Psoas muscle (tissue), 8 donors: Measurements from ENCODE around the gene WWC1. TPM values are rescaled to one million over a fixed set of nuclear protein-coding genes. Genes with fewer than 3 reads are reported as not detected.

Source experiments
- ATAC-seq, 4 donors: fragments of 200-7000 bp; cut with Tn5 transposase; one replicate each; pipeline ENCODE4 v1.9.1; 2020; ENCODE audit warnings: moderate library complexity in 3 of 4, mild to moderate bottlenecking in 2 of 4
- DNase-seq, 2 donors: peaks; one replicate each; pipeline ENCODE4 v3.0.0-alpha.2; 2020
- H3K27ac ChIP-seq: fragments of 200-600 bp; one replicate; pipeline ENCODE4 v1.8.0; 2022
- H3K27me3 ChIP-seq, 3 donors: fragments of 200-600 bp in 1 of 3; one replicate each; pipeline versions ENCODE4 v1.6.1 to v1.8.0; 2013 to 2022; ENCODE audit warnings: low read length in 2 of 3, mild to moderate bottlenecking in 2 of 3, moderate library complexity in 1 of 3; ENCODE audit not compliant: insufficient read depth in 3 of 3
- H3K36me3 ChIP-seq, 2 donors: fragments of 200-600 bp in 1 of 2; one replicate each; pipeline versions ENCODE4 v1.6.1 to v1.8.0; 2013 to 2022; ENCODE audit warnings: low read depth in 1 of 2, mild to moderate bottlenecking in 1 of 2, moderate library complexity in 1 of 2; ENCODE audit not compliant: insufficient read depth in 1 of 2
- H3K4me1 ChIP-seq: fragments of 200-600 bp; one replicate; pipeline ENCODE4 v1.8.0; 2022
- H3K4me3 ChIP-seq: fragments of 200-600 bp; one replicate; pipeline ENCODE4 v1.8.0; 2022; ENCODE audit warnings: mild to moderate bottlenecking
- H3K9me3 ChIP-seq: fragments of 200-600 bp; one replicate; pipeline ENCODE4 v1.8.0; 2022
- CTCF ChIP-seq: fragments of 200-600 bp; IDR thresholded peaks from one replicate; pipeline ENCODE4 v1.8.0; 2022; ENCODE audit warnings: antibody characterized with exemption
- whole genome bisulfite sequencing, 3 donors: extraction: QIAGEN DNeasy Blood & Tissue Kit; methylation state at CpG; one replicate each; pipeline versions ENCODE4 v1.1.6 to v1.1.7; 2013; 5-methylcytosine and 5-hydroxymethylcytosine counted together
- intact Hi-C, 2 donors: fragments of 100-400 bp; cut with DNase I; formaldehyde crosslinking; loops; one replicate each; pipeline versions ENCODE4 v1.11.0 to v1.14.2; 2022
- polyA plus RNA-seq, 3 donors: library from polyadenylated mRNA; stranded (reverse); fragments of 200-250 nt; gene quantifications; one replicate each; pipeline ENCODE4 v1.2.3, GENCODE V29; 2013
- total RNA-seq, 4 donors: library from RNA; stranded (reverse); fragmentation: NEBNext Ultra II Directional in 2 of 4; extraction: Animal tissue kit (Norgen Biotek cat#: 25700) in 2 of 4; gene quantifications; one replicate each; pipeline versions ENCODE4 v1.2.1 to v1.2.4, GENCODE V29; 2021 to 2023
- donor health status: healthy with polysubstance abuse.
- donor health status: DM: no; HTN: no; CAD: no; lungs with moderate emphysema.
- donor health status: Bipolar disorder and iron deficiency.
- donor health status: healthy.
- donor health status: DM: yes; HTN: yes; CAD: no.
- donor health status: DM: no; HTN: no; CAD: no.
- donor health status: DM: no; HTN: no; CAD: no.
- donor health status: DM: yes; HTN: yes; CAD: no.

The WWC1 gene
- total and polyA plus RNA-seq, 7 donors = 0.03 to 0.25 (median 0.08) TPM; not detected in 3

GRCh38 chr5:168287362-168287761, 4.1 kb upstream of the WWC1 start:
- ATAC-seq (no peak), DNase-seq (no peak)
- Histone ChIP-seq H3K4me3 (no peak overlapping the region), H3K27me3 (peaks cover 2 to 20% (median 10%) of the 10 kb centered on the region in 3 donors), H3K4me1 (no peaks in the 10 kb centered on the region), H3K36me3 (no peaks in the 10 kb centered on the region), H3K9me3 (no peaks in the 10 kb centered on the region), H3K27ac (no peak overlapping the region)
- WGBS, 3 donors = 59 to 67% (median 63%) methylated on average over 4 of the region's 4 CpGs
- intact Hi-C loops = no loop called here
- no peak for TF ChIP-seq CTCF

GRCh38 chr5:168288349-168289245, 2.8 kb upstream of the WWC1 start:
- H3K27me3 ChIP-seq = peaks cover 3 to 32% (median 16%) of the 10 kb centered on the region in 3 donors
- no peak for TF ChIP-seq CTCF
- no peaks in the 10 kb centered on the region for H3K4me1 ChIP-seq
- DNase-seq (no peak), ATAC-seq (no peak)
- 45 to 47% (median 46%) methylated on average over 22 of the region's 22 CpGs for WGBS, 3 donors
- no peaks in the 10 kb centered on the region for H3K9me3 ChIP-seq
- H3K27ac ChIP-seq = no peak overlapping the region
- intact Hi-C loops = no loop called here
- no peak overlapping the region for H3K4me3 ChIP-seq
- H3K36me3 ChIP-seq = no peaks in the 10 kb centered on the region

GRCh38 chr5:168290902-168291341, 523 bp upstream of the WWC1 start:
- intact Hi-C loops = no loop called here
- Histone ChIP-seq H3K27me3 (peaks cover 3 to 43% (median 19%) of the 10 kb centered on the region in 3 donors), H3K9me3 (no peaks in the 10 kb centered on the region), H3K4me1 (no peaks in the 10 kb centered on the region), H3K4me3 (peak overlapping the region; percentile 46), H3K27ac (no peak overlapping the region), H3K36me3 (no peaks in the 10 kb centered on the region)
- ATAC-seq (no peak), DNase-seq (no peak)
- no peak for TF ChIP-seq CTCF
- 6 to 8% (median 7%) methylated on average over 6 of the region's 6 CpGs for WGBS, 3 donors

GRCh38 chr5:168291964-168292785, 730 bp downstream of the WWC1 start:
- H3K27me3 ChIP-seq = peaks cover 3 to 43% (median 20%) of the 10 kb centered on the region in 3 donors
- no peak for TF ChIP-seq CTCF
- ATAC-seq (no peak), DNase-seq (peak in 1 of 2 donors; percentile 45)
- intact Hi-C loops = no loop called here
- no peak overlapping the region for H3K27ac ChIP-seq
- no peaks in the 10 kb centered on the region for H3K36me3 ChIP-seq
- 3% methylated on average over 38 to 64 of the region's 64 CpGs for WGBS, 3 donors
- H3K4me1 ChIP-seq = no peaks in the 10 kb centered on the region
- no peaks in the 10 kb centered on the region for H3K9me3 ChIP-seq
- no peak overlapping the region for H3K4me3 ChIP-seq
